K562 (cell line): ENCODE results near the gene MATCAP1. TPM values are rescaled to one million over a fixed set of nuclear protein-coding genes. Genes with fewer than 3 reads are reported as not detected.

Experiments used
- ARID2 ChIP-seq: fragments of 450-650 bp; IDR thresholded peaks from 2 replicates; pipeline ENCODE4 v1.6.1; 2017; ENCODE audit warnings: antibody characterized with exemption, mild to moderate bottlenecking
- CBFB ChIP-seq: sonication (generic); formaldehyde crosslinking; IDR thresholded peaks from 2 replicates; pipeline ENCODE4 v1.4.0; 2020; ENCODE audit warnings: mild to moderate bottlenecking, missing genetic modification reagents
- ETS2 ChIP-seq: IDR thresholded peaks from 2 replicates; pipeline ENCODE4 v1.6.1; 2016; ENCODE audit warnings: borderline replicate concordance, missing genetic modification characterization, mild to moderate bottlenecking, moderate library complexity, missing compliant biosample characterization; ENCODE audit not compliant: poor library complexity, severe bottlenecking
- GMEB1 ChIP-seq: fragments of 250-450 bp; sonication (Bioruptor Pico); IDR thresholded peaks from 2 replicates; pipeline ENCODE4 v1.4.0; 2020; ENCODE audit warnings: mild to moderate bottlenecking
- KDM2B ChIP-seq: fragments of 250-450 bp; sonication (Bioruptor Pico); IDR thresholded peaks from 2 replicates; pipeline ENCODE4 v1.8.0; 2021; ENCODE audit warnings: mild to moderate bottlenecking, moderate library complexity
- KLF10 ChIP-seq: fragments of 250-450 bp; sonication (Bioruptor Pico); IDR thresholded peaks from 2 replicates; pipeline ENCODE4 v1.6.1; 2021; ENCODE audit warnings: matching md5 sums
- KLF6 ChIP-seq: fragments of 250-450 bp; sonication (Bioruptor Pico); IDR thresholded peaks from 2 replicates; pipeline ENCODE4 v1.4.0; 2020; ENCODE audit warnings: mild to moderate bottlenecking, moderate library complexity, borderline replicate concordance
- L3MBTL2 ChIP-seq: fragments of 450-650 bp; IDR thresholded peaks from 2 replicates; pipeline ENCODE4 v1.6.1; 2016; ENCODE audit warnings: mild to moderate bottlenecking, moderate library complexity
- MEIS2 ChIP-seq: fragments of 450-650 bp; IDR thresholded peaks from 2 replicates; pipeline ENCODE4 v1.6.1; 2014; ENCODE audit warnings: mild to moderate bottlenecking; ENCODE audit not compliant: partially characterized antibody
- NCOA1 ChIP-seq: fragments of 450-650 bp; IDR thresholded peaks from 2 replicates; pipeline ENCODE4 v1.6.1; 2016; ENCODE audit warnings: low read depth
- NCOA6 ChIP-seq: fragments of 450-650 bp; IDR thresholded peaks from 2 replicates; pipeline ENCODE4 v1.6.1; 2017; ENCODE audit warnings: mild to moderate bottlenecking
- NEUROD1 ChIP-seq: fragments of 150-350 bp; IDR thresholded peaks from 2 replicates; pipeline ENCODE4 v1.6.1; 2014; ENCODE audit warnings: borderline replicate concordance, low read length, low read depth; ENCODE audit not compliant: partially characterized antibody
- NR2C1 ChIP-seq, 2 experiments: fragments of 450-650 bp; IDR thresholded peaks; 2 replicates each; pipeline ENCODE4 v1.6.1; 2017; ENCODE audit warnings: mild to moderate bottlenecking in 2 of 2, antibody characterized with exemption in 1 of 2, inconsistent platforms in 1 of 2, missing compliant biosample characterization in 1 of 2, missing genetic modification characterization in 1 of 2
- PREB ChIP-seq: sonication (generic); formaldehyde crosslinking; IDR thresholded peaks from 2 replicates; pipeline ENCODE4 v1.8.1; 2023; ENCODE audit warnings: mild to moderate bottlenecking, missing genetic modification reagents
- RBFOX2 ChIP-seq: fragments of 200-400 bp; formaldehyde crosslinking; IDR thresholded peaks from 2 replicates; pipeline ENCODE4 v1.6.1; 2017; ENCODE audit warnings: low read depth, mild to moderate bottlenecking, low read length, moderate library complexity
- RBM25 ChIP-seq: fragments of 200-400 bp; formaldehyde crosslinking; IDR thresholded peaks from 2 replicates; pipeline ENCODE4 v1.6.1; 2018; ENCODE audit warnings: low read length, low read depth, moderate library complexity; ENCODE audit not compliant: severe bottlenecking
- RBM34 ChIP-seq: fragments of 200-400 bp; formaldehyde crosslinking; IDR thresholded peaks from 2 replicates; pipeline ENCODE4 v1.6.1; 2018; ENCODE audit warnings: low read length, borderline replicate concordance; ENCODE audit not compliant: insufficient read depth
- RNF2 ChIP-seq: sonication (generic); IDR thresholded peaks from 2 replicates; pipeline ENCODE4 v1.6.1; 2016
- TCF7L2 ChIP-seq: fragments of 150-350 bp; IDR thresholded peaks from 2 replicates; pipeline ENCODE4 v1.6.1; 2016; ENCODE audit warnings: low read depth, mild to moderate bottlenecking, low read length, moderate library complexity
- TCFL5 ChIP-seq: fragments of 250-450 bp; sonication (Bioruptor Pico); conservative IDR thresholded peaks from 2 replicates; pipeline ENCODE4 v1.6.1; 2021; ENCODE audit warnings: mild to moderate bottlenecking, moderate library complexity, matching md5 sums
- TRIM28 ChIP-seq: fragments of 450-650 bp; IDR thresholded peaks from 2 replicates; pipeline ENCODE4 v1.6.1; 2017
- U2AF1 ChIP-seq: fragments of 200-400 bp; formaldehyde crosslinking; optimal IDR thresholded peaks from 2 replicates; pipeline ENCODE3; 2017; ENCODE audit warnings: mild to moderate bottlenecking, low read depth, low read length, moderate library complexity
- ZBTB9 ChIP-seq: fragments of 450-650 bp; formaldehyde crosslinking; IDR thresholded peaks from 2 replicates; pipeline ENCODE4 v1.4.0; 2020; ENCODE audit warnings: mild to moderate bottlenecking, moderate library complexity
- ZKSCAN1 ChIP-seq: fragments of 150-350 bp; IDR thresholded peaks from 2 replicates; pipeline ENCODE4 v1.6.1; 2016; ENCODE audit warnings: low read depth, low read length
- ZNF274 ChIP-seq: IDR thresholded peaks from 2 replicates; pipeline ENCODE4 v1.6.1; 2011; ENCODE audit warnings: low read depth, mild to moderate bottlenecking, low read length, moderate library complexity, borderline replicate concordance
- ZNF766 ChIP-seq: fragments of 200-800 bp; sonication (Bioruptor generic); conservative IDR thresholded peaks from 2 replicates; pipeline ENCODE4 v1.6.1; 2016; ENCODE audit warnings: missing genetic modification characterization, missing compliant biosample characterization
- polyA plus RNA-seq, 8 experiments: library from polyadenylated mRNA; depleted of rRNA in 4 of 8; stranded (reverse) in 5 of 8; unstranded in 3 of 8; fragments of >200 nt; fragmentation: Nextera tagmentation in 2 of 8; fragmentation: Illumina TruSeq in 1 of 8; extraction: Ambion mirVana in 2 of 8; extraction: Trizol in 1 of 8; gene quantifications; 2 replicates each; pipeline versions ENCODE4 v1.2.1 to v1.2.3, GENCODE V29; 2011 to 2014; ENCODE audit warnings: inconsistent platforms in 1 of 8, missing spikeins in 1 of 8
- total RNA-seq, 7 experiments: library from RNA; depleted of rRNA in 6 of 7; stranded (reverse); fragments of >200 nt in 6 of 7; fragmentation: Illumina TruSeq in 2 of 7; extraction: Trizol in 2 of 7; gene quantifications; 2 replicates each; pipeline versions ENCODE4 v1.2.1 to v1.2.3, GENCODE V29; 2011 to 2021; ENCODE audit warnings: low replicate concordance in 1 of 7

MATCAP1 gene
- total and polyA plus RNA-seq, 9 of the 15 experiments (the other 6 are each of a cell fraction or from before 2014, with no cell fraction given): 3.4 to 20.5 (median 10.3) TPM

DNA sequence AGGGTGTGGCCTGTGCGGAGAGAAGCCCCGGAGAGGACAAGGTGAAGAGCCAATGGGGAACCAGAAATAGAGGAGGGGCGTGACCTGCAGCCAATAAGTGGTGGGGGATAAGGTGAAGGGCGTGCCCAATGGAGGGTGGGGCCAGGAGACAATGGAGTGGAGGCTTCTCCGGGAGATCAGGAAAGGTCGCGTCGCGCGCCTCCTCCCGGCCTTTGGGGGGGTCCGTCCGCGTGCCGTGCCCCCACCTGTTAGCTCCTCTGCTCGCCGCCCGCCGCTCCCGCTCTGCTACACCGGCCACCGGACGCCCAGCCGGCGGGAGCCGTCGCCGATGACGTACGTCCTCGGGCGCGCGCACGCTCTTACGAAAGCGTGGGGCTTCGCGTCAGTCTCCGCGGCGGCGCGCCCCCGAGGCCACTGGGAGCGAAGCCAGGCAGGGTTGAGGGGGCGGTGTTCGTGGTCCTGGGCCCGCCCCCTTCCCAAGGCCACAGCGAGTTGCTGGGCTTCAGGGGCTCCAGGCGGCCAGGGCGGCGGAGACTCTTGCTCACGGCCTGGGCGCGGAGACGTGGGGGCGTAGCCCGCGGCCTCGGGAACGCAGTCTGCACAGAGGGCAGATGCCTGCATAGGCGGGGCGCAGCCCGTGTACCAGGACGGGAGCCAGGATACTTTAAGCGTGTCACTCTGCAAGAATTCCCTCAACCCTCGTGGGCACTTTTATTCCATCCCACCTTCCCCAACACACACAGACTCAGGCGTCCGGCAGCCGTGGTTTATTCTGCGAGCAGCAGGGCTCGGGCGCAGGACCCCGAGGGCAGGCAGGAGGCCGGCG, at the start of gene MATCAP1 (continued):
- TF ChIP-seq RBM25 (peak; percentile 70), MEIS2 (peak; percentile 79), ZKSCAN1 (no peak), ZNF274 (no peak), KLF6 (no peak), ZBTB9 (CRISPR knock-in tag) (peak; percentile 11; the same call in 1 of the 2 replicates), KDM2B (CRISPR knock-in tag) (no peak), TRIM28 (no peak), CBFB (CRISPR knock-in tag) (peak; percentile 54; the same call in 1 of the 2 replicates), NEUROD1 (peak; percentile 82), TCFL5 (CRISPR knock-in tag) (no peak), RBM34 (0 out of 2 replicates have a peak, but pooled peaks have one; percentile 50), NR2C1 (IDR thresholded peaks at IDR 0.05) (no peak), NR2C1 (tag; IDR thresholded peaks at IDR 0.05) (no peak), ZNF766 (CRISPR knock-in tag) (no peak), GMEB1 (CRISPR knock-in tag) (peak; percentile 96), TCF7L2 (no peak), ETS2 (tag) (no peak), NCOA6 (peak; percentile 66; the same call in 1 of the 2 replicates), NCOA1 (no peak; the same call in 1 of the 2 replicates), RBFOX2 (peak; percentile 74), KLF10 (no peak), L3MBTL2 (peak; percentile 75), ARID2 (no peak), U2AF1 (peak; percentile 61), RNF2 (0 out of 2 replicates have a peak, but pooled peaks have one; percentile 29), PREB (CRISPR knock-in tag) (no peak)
